GM12878 (cell line): ENCODE results near the gene LDLRAD4. TPM values are rescaled to one million over a fixed set of nuclear protein-coding genes. Genes with fewer than 3 reads are reported as not detected.

Source experiments
- CREB1 ChIP-seq: IDR thresholded peaks from 2 replicates; pipeline ENCODE4 v1.6.1; 2012; ENCODE audit warnings: low read depth, mild to moderate bottlenecking, inconsistent platforms
- EP300 ChIP-seq, 2 experiments: fragments of 150-350 bp in 1 of 2; IDR thresholded peaks; 2 replicates each; pipeline ENCODE4 v1.6.1; 2011 to 2012; ENCODE audit warnings: low read depth in 2 of 2, low read length in 2 of 2, borderline replicate concordance in 1 of 2, improper control_type of control experiment in 1 of 2, inconsistent platforms in 1 of 2; ENCODE audit not compliant: control insufficient read depth in 1 of 2
- GATAD2B ChIP-seq: fragments of 450-650 bp; conservative IDR thresholded peaks from 2 replicates; pipeline ENCODE4 v1.6.1; 2017; ENCODE audit warnings: low read depth, mild to moderate bottlenecking, moderate library complexity
- HDAC6 ChIP-seq: fragments of 200-600 bp; sonication (generic); IDR thresholded peaks from one replicate; pipeline ENCODE4 v1.8.0; 2017; ENCODE audit warnings: antibody characterized with exemption; ENCODE audit not compliant: unreplicated experiment
- MEF2A ChIP-seq: IDR thresholded peaks from 2 replicates; pipeline ENCODE4 v1.6.1; 2011; ENCODE audit warnings: low read depth, mild to moderate bottlenecking, low read length, moderate library complexity; ENCODE audit not compliant: insufficient read depth
- MTA2 ChIP-seq: fragments of 450-650 bp; IDR thresholded peaks from 2 replicates; pipeline ENCODE4 v1.6.1; 2016; ENCODE audit warnings: low read depth, mild to moderate bottlenecking, moderate library complexity
- MYB ChIP-seq: fragments of 150-350 bp; IDR thresholded peaks from 2 replicates; pipeline ENCODE4 v1.6.1; 2014; ENCODE audit warnings: mild to moderate bottlenecking, low read depth, low read length, borderline replicate concordance
- POLR2A ChIP-seq: IDR thresholded peaks from 2 replicates; pipeline ENCODE4 v1.6.1; 2011; ENCODE audit warnings: low read depth, mild to moderate bottlenecking, low read length
- RCOR1 ChIP-seq: conservative IDR thresholded peaks from 2 replicates; pipeline ENCODE4 v1.6.1; 2012; ENCODE audit warnings: low read depth, low read length, improper control_type of control experiment
- RFX5 ChIP-seq: IDR thresholded peaks from 2 replicates; pipeline ENCODE4 v1.6.1; 2011; ENCODE audit warnings: low read depth, low read length, improper control_type of control experiment
- RUNX3 ChIP-seq: IDR thresholded peaks from 2 replicates; pipeline ENCODE4 v1.6.1; 2012; ENCODE audit warnings: low read length, inconsistent platforms
- SIX5 ChIP-seq: IDR thresholded peaks from 2 replicates; pipeline ENCODE4 v1.6.1; 2011; ENCODE audit warnings: mild to moderate bottlenecking, low read depth, low read length, moderate library complexity; ENCODE audit not compliant: severe bottlenecking
- SMC3 ChIP-seq: IDR thresholded peaks from 2 replicates; pipeline ENCODE4 v1.6.1; 2011; ENCODE audit warnings: low read length, improper control_type of control experiment, borderline replicate concordance
- SPI1 ChIP-seq: IDR thresholded peaks from 2 replicates; pipeline ENCODE4 v1.6.1; 2011; ENCODE audit warnings: low read depth, mild to moderate bottlenecking, low read length, moderate library complexity, borderline replicate concordance; ENCODE audit not compliant: insufficient read depth
- TARDBP ChIP-seq: IDR thresholded peaks from 2 replicates; pipeline ENCODE4 v1.6.1; 2016; ENCODE audit warnings: borderline replicate concordance
- TBL1XR1 ChIP-seq: IDR thresholded peaks from 2 replicates; pipeline ENCODE4 v1.6.1; 2012; ENCODE audit warnings: low read depth, low read length, improper control_type of control experiment
- ZBED1 ChIP-seq: IDR thresholded peaks from 2 replicates; pipeline ENCODE4 v1.6.1; 2016; ENCODE audit warnings: borderline replicate concordance
- ZNF274 ChIP-seq: IDR thresholded peaks from one replicate; pipeline ENCODE4 v1.8.0; 2011; ENCODE audit not compliant: insufficient read length, insufficient read depth
- ZSCAN29 ChIP-seq: fragments of 450-650 bp; IDR thresholded peaks from 2 replicates; pipeline ENCODE4 v1.6.1; 2017; ENCODE audit warnings: mild to moderate bottlenecking, moderate library complexity
- polyA plus RNA-seq, 11 experiments: library from polyadenylated mRNA; depleted of rRNA in 4 of 11; unstranded in 6 of 11; stranded (reverse) in 5 of 11; fragments of >200 nt; fragmentation: Nextera tagmentation in 4 of 11; fragmentation: Illumina TruSeq in 1 of 11; extraction: Ambion mirVana in 4 of 11; extraction: Trizol in 1 of 11; gene quantifications; 1 replicate in 1 of 11; 2 replicates in 10 of 11; pipeline versions ENCODE4 v1.2.1 to v1.2.3, GENCODE V29; 2011 to 2016; ENCODE audit warnings: inconsistent platforms in 2 of 11, missing spikeins in 2 of 11, low read depth in 1 of 11
- total RNA-seq, 4 experiments: library from RNA; depleted of rRNA in 3 of 4; stranded (reverse); fragments of >200 nt in 3 of 4; fragmentation: Illumina TruSeq in 1 of 4; extraction: Trizol in 1 of 4; gene quantifications; 2 replicates each; pipeline versions ENCODE4 v1.2.1 to v1.2.3, GENCODE V29; 2013 to 2021
- TF ChIP-seq, protein P1 (sequence below): fragments of 450-650 bp; IDR thresholded peaks from 2 replicates; pipeline ENCODE4 v1.6.1; 2017; ENCODE audit warnings: mild to moderate bottlenecking, low read depth, inconsistent platforms; ENCODE audit not compliant: poor library complexity, severe bottlenecking
- TF ChIP-seq, protein P2 (sequence below): fragments of 450-650 bp; IDR thresholded peaks from 2 replicates; pipeline ENCODE4 v1.6.1; 2017; ENCODE audit warnings: antibody characterized with exemption, mild to moderate bottlenecking, moderate library complexity
- TF ChIP-seq, protein P3 (sequence below): IDR thresholded peaks from 2 replicates; pipeline ENCODE4 v1.6.1; 2012; ENCODE audit warnings: improper control_type of control experiment, low read depth, low read length; ENCODE audit not compliant: insufficient replicate concordance

The LDLRAD4 gene
- total and polyA plus RNA-seq, 10 of the 15 experiments (the other 5 are each of a cell fraction or from before 2014, with no cell fraction given) = 2.7 to 16.8 (median 11.2) TPM

DNA sequence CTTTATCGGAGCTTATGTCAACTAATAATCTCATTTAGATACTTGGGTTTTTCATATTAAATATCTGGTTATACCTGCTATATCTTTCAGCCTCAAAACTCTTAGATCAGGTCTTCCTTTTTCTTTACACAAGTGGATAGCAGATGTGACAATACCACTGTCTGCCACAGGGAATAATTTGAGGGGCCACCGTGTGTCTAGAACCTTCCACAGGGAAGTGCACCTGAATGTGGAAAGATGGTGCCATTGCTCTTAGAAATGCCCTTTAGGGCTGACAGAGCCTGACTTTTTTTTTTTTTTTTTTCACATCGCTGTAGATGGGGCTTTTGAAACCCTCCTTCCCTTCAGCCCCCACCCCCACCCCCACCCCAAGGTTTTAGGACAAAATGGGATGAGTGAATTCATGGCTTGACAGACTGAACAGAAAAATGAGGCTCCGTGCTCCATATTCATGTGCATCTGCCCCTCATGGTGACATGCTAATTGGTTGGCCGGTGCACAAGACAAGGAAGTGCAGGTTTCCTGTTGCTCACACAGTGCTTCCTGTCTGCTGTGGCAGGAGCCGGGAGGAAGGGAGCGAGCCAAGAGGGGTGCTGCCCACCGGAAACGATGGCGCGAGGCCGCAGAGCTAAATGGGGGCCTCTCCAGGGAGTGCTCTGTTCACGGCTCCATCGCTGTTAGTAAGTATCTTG lies 246.0 kb downstream of the LDLRAD4 start (continued):
- TF ChIP-seq, protein P1, sequence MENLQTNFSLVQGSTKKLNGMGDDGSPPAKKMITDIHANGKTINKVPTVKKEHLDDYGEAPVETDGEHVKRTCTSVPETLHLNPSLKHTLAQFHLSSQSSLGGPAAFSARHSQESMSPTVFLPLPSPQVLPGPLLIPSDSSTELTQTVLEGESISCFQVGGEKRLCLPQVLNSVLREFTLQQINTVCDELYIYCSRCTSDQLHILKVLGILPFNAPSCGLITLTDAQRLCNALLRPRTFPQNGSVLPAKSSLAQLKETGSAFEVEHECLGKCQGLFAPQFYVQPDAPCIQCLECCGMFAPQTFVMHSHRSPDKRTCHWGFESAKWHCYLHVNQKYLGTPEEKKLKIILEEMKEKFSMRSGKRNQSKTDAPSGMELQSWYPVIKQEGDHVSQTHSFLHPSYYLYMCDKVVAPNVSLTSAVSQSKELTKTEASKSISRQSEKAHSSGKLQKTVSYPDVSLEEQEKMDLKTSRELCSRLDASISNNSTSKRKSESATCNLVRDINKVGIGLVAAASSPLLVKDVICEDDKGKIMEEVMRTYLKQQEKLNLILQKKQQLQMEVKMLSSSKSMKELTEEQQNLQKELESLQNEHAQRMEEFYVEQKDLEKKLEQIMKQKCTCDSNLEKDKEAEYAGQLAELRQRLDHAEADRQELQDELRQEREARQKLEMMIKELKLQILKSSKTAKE = no peak
- TF ChIP-seq EP300 (IDR thresholded peaks at IDR 0.05; ENCODE audit: borderline replicate concordance in 1 of 2, control insufficient read depth in 1 of 2, low read depth in 2 of 2, low read length in 2 of 2) = no peak
- TF ChIP-seq ZBED1 = no peak
- TF ChIP-seq SPI1 = peak; percentile 55; the same call in 1 of the 2 replicates
- no peak for TF ChIP-seq RCOR1
- TF ChIP-seq SIX5 = no peak
- TF ChIP-seq ZNF274 = no peak
- no peak for TF ChIP-seq TBL1XR1
- TF ChIP-seq MTA2 = no peak
- TF ChIP-seq TARDBP = no peak
- no peak for TF ChIP-seq RFX5
- TF ChIP-seq ZSCAN29 = no peak
- TF ChIP-seq RUNX3 = peak; percentile 51
- TF ChIP-seq HDAC6 = no peak
- TF ChIP-seq SMC3 = no peak
- TF ChIP-seq POLR2A = peak; percentile 80
- TF ChIP-seq MEF2A = no peak
- TF ChIP-seq CREB1 = no peak; the same call in 1 of the 2 replicates
- no peak for TF ChIP-seq GATAD2B
- no peak for TF ChIP-seq MYB
- TF ChIP-seq, protein P2, sequence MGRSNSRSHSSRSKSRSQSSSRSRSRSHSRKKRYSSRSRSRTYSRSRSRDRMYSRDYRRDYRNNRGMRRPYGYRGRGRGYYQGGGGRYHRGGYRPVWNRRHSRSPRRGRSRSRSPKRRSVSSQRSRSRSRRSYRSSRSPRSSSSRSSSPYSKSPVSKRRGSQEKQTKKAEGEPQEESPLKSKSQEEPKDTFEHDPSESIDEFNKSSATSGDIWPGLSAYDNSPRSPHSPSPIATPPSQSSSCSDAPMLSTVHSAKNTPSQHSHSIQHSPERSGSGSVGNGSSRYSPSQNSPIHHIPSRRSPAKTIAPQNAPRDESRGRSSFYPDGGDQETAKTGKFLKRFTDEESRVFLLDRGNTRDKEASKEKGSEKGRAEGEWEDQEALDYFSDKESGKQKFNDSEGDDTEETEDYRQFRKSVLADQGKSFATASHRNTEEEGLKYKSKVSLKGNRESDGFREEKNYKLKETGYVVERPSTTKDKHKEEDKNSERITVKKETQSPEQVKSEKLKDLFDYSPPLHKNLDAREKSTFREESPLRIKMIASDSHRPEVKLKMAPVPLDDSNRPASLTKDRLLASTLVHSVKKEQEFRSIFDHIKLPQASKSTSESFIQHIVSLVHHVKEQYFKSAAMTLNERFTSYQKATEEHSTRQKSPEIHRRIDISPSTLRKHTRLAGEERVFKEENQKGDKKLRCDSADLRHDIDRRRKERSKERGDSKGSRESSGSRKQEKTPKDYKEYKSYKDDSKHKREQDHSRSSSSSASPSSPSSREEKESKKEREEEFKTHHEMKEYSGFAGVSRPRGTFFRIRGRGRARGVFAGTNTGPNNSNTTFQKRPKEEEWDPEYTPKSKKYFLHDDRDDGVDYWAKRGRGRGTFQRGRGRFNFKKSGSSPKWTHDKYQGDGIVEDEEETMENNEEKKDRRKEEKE = no peak
- TF ChIP-seq, protein P3, sequence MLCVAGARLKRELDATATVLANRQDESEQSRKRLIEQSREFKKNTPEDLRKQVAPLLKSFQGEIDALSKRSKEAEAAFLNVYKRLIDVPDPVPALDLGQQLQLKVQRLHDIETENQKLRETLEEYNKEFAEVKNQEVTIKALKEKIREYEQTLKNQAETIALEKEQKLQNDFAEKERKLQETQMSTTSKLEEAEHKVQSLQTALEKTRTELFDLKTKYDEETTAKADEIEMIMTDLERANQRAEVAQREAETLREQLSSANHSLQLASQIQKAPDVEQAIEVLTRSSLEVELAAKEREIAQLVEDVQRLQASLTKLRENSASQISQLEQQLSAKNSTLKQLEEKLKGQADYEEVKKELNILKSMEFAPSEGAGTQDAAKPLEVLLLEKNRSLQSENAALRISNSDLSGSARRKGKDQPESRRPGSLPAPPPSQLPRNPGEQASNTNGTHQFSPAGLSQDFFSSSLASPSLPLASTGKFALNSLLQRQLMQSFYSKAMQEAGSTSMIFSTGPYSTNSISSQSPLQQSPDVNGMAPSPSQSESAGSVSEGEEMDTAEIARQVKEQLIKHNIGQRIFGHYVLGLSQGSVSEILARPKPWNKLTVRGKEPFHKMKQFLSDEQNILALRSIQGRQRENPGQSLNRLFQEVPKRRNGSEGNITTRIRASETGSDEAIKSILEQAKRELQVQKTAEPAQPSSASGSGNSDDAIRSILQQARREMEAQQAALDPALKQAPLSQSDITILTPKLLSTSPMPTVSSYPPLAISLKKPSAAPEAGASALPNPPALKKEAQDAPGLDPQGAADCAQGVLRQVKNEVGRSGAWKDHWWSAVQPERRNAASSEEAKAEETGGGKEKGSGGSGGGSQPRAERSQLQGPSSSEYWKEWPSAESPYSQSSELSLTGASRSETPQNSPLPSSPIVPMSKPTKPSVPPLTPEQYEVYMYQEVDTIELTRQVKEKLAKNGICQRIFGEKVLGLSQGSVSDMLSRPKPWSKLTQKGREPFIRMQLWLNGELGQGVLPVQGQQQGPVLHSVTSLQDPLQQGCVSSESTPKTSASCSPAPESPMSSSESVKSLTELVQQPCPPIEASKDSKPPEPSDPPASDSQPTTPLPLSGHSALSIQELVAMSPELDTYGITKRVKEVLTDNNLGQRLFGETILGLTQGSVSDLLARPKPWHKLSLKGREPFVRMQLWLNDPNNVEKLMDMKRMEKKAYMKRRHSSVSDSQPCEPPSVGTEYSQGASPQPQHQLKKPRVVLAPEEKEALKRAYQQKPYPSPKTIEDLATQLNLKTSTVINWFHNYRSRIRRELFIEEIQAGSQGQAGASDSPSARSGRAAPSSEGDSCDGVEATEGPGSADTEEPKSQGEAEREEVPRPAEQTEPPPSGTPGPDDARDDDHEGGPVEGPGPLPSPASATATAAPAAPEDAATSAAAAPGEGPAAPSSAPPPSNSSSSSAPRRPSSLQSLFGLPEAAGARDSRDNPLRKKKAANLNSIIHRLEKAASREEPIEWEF = no peak
